GM21515 (cell line): ENCODE data around the gene EGFLAM.
"Not testable (repeated sequence)": the region's sequence is repeated elsewhere in the genome, so short reads cannot be mapped to it uniquely, and the experiment has no call there.

ENCODE experiments used
- ATAC-seq: cut with Tn5 transposase; IDR thresholded peaks from one replicate; pipeline ENCODE4 v1.9.1; 2021; ENCODE audit not compliant: unreplicated experiment

Gene EGFLAM

DNA sequence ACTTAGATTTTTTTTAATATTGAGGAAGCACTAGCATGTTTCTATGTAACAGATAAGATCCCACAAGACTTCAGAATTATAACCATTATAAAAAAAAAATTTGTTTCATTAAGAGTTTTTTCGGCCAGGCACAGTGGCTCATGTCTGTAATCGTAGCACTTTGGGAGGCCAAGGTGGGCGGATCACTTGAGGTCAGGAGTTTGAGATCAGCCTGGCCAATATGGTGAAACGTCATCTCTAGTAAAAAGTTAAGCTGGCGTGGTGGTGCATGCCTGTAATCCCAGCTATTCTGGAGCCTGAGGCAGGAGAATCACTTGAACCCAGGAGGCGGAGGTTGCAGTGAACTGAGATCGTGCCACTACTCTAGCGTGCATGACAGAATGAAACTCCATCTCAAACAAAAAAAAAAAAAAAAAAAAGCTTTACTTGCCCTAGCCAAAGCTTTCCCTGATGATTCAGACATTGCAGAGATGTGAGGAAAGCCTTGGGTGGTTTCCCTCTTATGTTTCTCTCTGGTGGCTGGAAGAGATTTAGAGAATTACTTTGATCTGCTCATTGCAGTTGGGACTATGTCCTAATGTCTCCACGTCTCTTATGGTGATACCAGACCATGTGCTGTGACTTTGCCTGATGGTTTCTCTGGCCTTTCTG is 65.4 kb downstream of the EGFLAM start:
- no peak for ATAC-seq

DNA sequence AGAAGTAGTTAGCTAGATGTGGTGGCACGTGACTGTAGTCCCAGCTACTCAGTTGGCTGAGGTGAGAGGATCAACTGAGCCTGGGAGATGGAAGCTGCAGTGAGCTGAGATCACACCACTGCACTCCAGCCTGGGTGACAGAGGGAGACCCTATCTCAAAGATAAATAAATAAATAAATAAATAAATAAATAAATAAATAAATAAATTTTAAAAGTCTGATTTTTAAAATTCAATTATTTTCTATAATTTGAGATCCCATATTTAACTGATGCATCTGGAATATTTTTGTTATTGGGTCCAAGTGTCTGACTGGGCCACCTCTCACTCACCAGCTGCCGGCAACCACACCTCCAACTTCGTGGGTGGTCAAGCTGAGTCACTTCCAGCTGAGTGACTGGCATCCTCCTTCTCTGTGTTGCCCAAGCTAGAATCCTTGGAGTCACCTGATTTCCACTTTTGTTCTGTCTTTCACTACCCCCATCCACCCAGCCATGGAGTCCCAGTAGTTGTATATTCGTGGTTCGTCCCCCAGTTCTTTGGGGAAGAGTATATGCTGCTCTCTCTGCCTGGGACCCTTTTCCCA is 70.9 kb downstream of the EGFLAM start:
- ATAC-seq, result no peak

- no peak for ATAC-seq
Measured at GRCh38 chr5:38330207-38330606, 71.8 kb downstream of the EGFLAM start.

GRCh38 chr5:38331831-38332230 is 73.5 kb downstream of the EGFLAM start:
- no peak for ATAC-seq

DNA sequence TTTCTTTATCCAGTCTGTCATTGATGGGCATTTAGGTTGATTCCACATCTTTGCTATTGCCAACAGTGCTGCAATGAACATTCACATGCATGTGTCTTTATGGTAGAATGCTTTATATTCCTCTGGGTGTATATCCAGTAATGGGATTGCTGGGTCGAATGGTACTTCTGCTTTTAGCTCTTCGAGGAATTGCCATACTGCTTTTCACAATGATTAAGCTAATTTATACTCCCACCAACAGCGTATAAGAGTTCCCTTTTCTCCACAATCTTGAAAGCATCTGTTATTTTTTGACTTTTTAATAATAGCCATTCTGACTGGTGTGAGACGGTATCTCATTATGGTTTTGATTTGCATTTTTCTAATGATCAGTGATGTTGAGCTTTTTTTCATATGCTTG is 74.8 kb downstream of the EGFLAM start:
- ATAC-seq, result not testable (repeated sequence)

DNA sequence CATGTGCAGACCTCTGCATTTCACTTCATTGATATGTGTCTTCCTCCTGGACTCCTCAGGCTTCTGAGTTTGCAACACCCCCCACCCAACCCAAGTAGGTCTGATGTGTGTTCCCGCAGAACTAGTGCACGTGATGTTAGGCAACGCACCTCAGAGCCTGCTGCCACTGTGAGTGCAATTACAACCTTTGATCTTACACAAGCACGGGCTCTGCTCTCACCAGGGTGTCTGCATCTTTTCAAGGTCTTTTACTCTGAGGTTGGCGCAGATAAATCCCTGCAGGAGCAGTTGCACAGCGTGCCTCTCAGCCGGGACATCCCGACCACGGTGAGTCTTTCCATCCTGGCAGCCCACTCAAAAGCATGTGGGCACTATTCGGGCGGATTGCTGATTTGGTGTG is 80.1 kb downstream of the EGFLAM start:
- ATAC-seq, result no peak

DNA sequence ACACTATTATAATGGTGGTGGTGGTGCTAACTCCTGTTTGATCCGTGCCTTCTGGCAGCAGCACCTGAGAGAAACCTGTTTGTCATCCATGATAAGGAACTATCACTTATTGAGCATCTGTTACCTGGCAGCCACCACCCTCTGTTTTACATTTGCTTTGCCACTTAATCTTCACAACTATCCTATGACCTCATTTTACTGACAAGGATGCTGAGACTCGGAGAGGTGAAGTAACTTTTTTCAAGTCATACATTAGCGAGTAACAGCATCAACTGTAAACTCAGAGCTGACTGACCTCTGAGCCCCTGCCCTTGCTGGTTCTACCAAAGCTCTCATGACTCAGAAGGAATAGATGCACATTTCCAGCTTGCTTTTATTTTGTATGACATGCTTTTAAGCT is 81.1 kb downstream of the EGFLAM start:
- ATAC-seq, result no peak

DNA sequence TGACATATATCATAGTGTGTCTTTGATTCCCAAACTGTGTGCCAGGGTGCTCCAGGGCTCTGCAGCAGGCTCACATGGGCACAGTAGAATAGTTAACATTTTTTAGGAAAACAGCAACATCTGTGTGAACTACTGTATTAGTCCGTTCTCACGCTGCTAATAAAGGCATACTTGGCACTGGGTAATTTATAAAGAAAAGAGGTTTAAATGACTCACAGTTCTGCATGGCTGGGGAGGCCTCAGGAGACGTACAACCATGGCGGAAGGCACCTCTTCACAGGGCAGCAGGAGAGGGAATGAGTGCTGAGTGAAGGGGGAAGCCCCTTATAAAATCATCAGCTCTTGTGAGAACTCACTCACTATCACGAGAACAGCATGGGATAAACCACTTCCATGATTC is 82.7 kb downstream of the EGFLAM start:
- no peak for ATAC-seq

DNA sequence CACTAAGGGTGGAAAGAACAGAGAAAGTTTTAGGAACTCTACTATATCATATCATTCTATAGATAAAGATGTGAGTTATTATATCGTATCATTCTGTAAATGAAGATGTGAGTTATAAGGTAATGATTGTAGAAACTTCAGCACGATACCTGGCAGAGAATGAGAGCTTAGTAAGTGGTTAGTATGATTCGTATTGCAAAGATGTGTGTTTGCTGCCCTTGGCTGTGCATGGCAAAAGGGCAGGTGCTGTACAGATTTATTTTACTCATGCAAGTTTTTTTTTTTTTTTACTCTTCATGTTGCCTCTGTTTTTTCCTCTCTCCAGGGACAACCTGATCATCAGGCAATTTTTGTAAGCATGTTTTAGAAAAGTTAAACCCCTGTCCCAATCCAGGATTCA is 83.3 kb downstream of the EGFLAM start:
- ATAC-seq, result no peak

GRCh38 chr5:38342261-38342660 is 83.9 kb downstream of the EGFLAM start:
- ATAC-seq, result no peak

GRCh38 chr5:38344891-38345290 is 86.5 kb downstream of the EGFLAM start:
- ATAC-seq, result no peak

GRCh38 chr5:38346593-38346992 is 88.2 kb downstream of the EGFLAM start:
- ATAC-seq, result no peak

GRCh38 chr5:38347040-38347763 is 88.8 kb downstream of the EGFLAM start:
- ATAC-seq, result no peak

DNA sequence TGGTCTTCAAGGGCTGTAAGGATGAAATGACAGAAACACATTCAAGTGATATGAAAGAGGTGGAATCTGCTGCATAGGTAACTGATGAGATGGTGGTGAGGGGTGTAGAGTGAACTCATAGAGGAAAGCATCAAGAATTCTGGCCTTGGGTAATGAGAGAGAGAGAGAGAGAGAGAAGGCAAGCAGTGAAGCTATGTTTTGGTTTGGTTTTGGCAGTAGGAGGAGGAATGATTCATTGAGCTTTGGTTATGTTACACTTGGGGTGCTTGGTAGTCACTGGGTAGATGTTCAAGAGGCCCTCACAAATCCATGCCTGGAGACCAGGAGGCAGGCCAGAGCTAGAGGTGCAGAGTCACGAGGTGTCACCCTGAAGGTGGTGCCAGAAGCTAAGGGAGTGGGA is 89.5 kb downstream of the EGFLAM start:
- no peak for ATAC-seq

DNA sequence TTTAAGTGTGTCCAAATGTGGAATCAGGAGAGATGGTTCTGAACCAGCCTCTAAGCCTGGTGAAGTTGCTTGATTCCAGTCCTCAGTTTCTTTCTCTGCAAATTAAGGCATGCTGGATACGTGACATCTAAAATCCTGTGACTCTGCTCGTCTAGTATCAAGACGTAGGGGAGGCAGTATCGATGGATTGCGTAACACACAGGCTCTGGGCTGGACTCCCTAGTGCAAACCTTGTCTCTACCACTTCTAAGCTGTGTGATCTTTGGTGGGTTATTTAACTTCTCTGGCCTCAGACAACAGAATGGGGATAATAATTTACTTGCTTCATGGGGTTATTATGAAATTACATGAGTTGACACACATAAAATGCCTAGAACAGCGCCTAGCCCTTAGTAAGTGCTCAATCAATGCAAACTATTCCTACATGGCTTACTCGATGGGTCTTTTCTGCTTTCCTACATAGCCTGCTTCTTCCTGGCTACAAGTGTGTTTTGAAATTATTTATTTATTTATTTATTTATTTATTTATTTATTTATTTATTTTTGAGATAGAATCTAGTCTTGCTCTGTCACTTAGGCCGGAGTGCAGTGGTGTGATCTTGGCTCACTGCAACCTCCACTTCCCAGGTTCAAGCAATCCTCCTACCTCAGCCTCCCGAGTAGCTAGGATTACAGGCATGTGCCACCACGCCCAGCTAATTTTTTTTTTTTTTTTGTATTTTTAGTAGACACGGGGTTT is 102.1 kb downstream of the EGFLAM start:
- no peak for ATAC-seq

DNA sequence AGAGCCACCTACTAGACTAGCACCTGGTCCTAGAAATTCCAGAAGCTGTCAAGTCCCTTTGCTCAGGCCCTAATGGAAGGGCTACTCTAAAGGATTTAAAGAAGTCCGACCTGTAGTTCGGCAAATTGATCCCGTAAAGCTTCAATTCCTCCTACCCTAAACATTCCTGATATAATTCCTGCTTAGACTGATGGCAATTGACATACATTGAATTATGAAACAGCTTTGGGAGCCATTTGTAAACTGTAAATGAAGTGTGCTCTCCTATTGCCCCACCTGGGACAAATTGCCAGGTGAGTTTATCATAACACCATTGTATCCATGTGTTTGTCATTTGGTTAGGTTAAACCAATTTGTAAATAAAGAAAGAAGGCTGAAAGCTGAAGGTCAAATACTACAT is 104.4 kb downstream of the EGFLAM start:
- no peak for ATAC-seq

- ATAC-seq, result no peak
Measured at GRCh38 chr5:38364825-38365224, 106.5 kb downstream of the EGFLAM start.

GRCh38 chr5:38367410-38367809 is 109.1 kb downstream of the EGFLAM start:
- ATAC-seq, result no peak

- no peak for ATAC-seq
Measured at GRCh38 chr5:38367966-38368365, 109.6 kb downstream of the EGFLAM start.

GRCh38 chr5:38369692-38370091 is 111.3 kb downstream of the EGFLAM start:
- ATAC-seq, result no peak

GRCh38 chr5:38370358-38371100 is 112.2 kb downstream of the EGFLAM start:
- ATAC-seq, result no peak
